ENCODE results near the gene SCN3A.

GRCh38 chr2:165068487-165068757, 135.4 kb downstream of the SCN3A start:
- TF ChIP-seq, protein P1, sequence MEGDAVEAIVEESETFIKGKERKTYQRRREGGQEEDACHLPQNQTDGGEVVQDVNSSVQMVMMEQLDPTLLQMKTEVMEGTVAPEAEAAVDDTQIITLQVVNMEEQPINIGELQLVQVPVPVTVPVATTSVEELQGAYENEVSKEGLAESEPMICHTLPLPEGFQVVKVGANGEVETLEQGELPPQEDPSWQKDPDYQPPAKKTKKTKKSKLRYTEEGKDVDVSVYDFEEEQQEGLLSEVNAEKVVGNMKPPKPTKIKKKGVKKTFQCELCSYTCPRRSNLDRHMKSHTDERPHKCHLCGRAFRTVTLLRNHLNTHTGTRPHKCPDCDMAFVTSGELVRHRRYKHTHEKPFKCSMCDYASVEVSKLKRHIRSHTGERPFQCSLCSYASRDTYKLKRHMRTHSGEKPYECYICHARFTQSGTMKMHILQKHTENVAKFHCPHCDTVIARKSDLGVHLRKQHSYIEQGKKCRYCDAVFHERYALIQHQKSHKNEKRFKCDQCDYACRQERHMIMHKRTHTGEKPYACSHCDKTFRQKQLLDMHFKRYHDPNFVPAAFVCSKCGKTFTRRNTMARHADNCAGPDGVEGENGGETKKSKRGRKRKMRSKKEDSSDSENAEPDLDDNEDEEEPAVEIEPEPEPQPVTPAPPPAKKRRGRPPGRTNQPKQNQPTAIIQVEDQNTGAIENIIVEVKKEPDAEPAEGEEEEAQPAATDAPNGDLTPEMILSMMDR (IDR thresholded peaks at IDR 0.05; ENCODE audit: low read length), result no peak
- no peak for TF ChIP-seq EZH2 (optimal IDR thresholded peaks at IDR 0.05; ENCODE audit: low read depth, low read length)
- no peak for TF ChIP-seq EZH2phosphoT487 (IDR thresholded peaks at IDR 0.05; ENCODE audit: low read length)

All from MM.1S (cell line).